ENCODE data around the gene DRD3. TPM values are rescaled to one million over a fixed set of nuclear protein-coding genes. Genes with fewer than 3 reads are reported as not detected.

Gene DRD3
- total RNA-seq, 3 donors from 2014 or later, result not detected

GRCh38 chr3:114122027-114122709, 56.7 kb downstream of the DRD3 start:
- TF ChIP-seq, protein P1, sequence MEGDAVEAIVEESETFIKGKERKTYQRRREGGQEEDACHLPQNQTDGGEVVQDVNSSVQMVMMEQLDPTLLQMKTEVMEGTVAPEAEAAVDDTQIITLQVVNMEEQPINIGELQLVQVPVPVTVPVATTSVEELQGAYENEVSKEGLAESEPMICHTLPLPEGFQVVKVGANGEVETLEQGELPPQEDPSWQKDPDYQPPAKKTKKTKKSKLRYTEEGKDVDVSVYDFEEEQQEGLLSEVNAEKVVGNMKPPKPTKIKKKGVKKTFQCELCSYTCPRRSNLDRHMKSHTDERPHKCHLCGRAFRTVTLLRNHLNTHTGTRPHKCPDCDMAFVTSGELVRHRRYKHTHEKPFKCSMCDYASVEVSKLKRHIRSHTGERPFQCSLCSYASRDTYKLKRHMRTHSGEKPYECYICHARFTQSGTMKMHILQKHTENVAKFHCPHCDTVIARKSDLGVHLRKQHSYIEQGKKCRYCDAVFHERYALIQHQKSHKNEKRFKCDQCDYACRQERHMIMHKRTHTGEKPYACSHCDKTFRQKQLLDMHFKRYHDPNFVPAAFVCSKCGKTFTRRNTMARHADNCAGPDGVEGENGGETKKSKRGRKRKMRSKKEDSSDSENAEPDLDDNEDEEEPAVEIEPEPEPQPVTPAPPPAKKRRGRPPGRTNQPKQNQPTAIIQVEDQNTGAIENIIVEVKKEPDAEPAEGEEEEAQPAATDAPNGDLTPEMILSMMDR (IDR thresholded peaks at IDR 0.05), result no peak

DNA sequence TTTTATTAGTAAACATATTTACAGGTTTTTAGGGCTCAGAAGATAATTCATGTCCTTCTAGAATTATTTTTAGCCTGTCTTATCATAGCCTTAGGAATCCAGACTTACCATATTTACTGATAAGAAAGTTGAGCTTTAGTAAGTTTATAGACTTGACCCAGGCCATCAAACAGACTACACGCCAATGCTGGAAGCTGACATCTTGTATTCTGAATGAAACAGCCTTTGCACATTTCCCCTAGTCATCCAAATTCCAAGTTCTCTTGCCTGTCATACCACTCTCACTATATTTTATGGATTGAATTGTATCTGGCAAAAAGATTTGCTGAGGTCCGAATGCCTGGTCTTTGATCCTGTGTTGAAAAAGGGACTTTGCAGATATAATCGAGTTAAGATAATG, 58.6 kb downstream of the DRD3 start:
- Histone ChIP-seq H3K36me3 (ENCODE audit: low read depth) (no peaks in the 10 kb centered on the region), H3K9me3 (no peaks in the 10 kb centered on the region), H3K4me1 (ENCODE audit: low read depth) (no peaks in the 10 kb centered on the region), H3K4me3 (no peak overlapping the region)
- TF ChIP-seq, protein P1 (IDR thresholded peaks at IDR 0.05), result no peak
- intact Hi-C loops (cut with DNase I, micrococcal nuclease), result no loop called here
- no peak for DNase-seq
- ATAC-seq, result no peak

More at GRCh38 chr3:114122027-114122709, 56.7 kb downstream of the DRD3 start:
- Histone ChIP-seq H3K4me1 (ENCODE audit: low read depth) (no peaks in the 10 kb centered on the region), H3K9me3 (no peaks in the 10 kb centered on the region), H3K36me3 (ENCODE audit: low read depth) (no peaks in the 10 kb centered on the region), H3K4me3 (no peak overlapping the region)
- intact Hi-C loops (cut with DNase I, micrococcal nuclease), result no loop called here
- peak; percentile 42 for ATAC-seq
- DNase-seq, result peak in 1 of 3 donors; percentile 4

GRCh38 chr3:114119776-114120175, 59.1 kb downstream of the DRD3 start:
- Histone ChIP-seq H3K4me3 (no peak overlapping the region), H3K9me3 (no peaks in the 10 kb centered on the region), H3K36me3 (ENCODE audit: low read depth) (no peaks in the 10 kb centered on the region), H3K4me1 (ENCODE audit: low read depth) (no peaks in the 10 kb centered on the region)
- intact Hi-C loops (cut with DNase I, micrococcal nuclease), result no loop called here
- no peak for DNase-seq
- TF ChIP-seq, protein P1 (IDR thresholded peaks at IDR 0.05), result no peak
- ATAC-seq, result no peak

DNA sequence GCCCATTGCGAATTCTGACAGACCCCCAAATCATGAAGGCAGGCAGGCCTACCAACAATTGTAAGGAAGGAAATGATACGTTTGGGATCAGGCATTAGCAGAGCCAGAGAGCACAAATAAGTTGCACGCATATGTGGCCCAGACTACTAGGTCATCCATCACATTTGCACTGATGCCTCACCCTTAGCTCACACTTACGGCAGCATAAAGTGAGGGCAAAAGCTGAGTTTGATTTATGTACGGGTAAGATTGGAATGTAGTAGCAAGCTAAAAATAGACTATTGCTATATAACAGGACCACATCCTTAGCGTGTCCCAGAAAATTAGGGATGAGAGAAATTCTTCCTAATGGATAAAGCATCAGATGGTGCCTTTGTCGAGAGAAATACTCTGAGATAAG, 63.7 kb downstream of the DRD3 start:
- TF ChIP-seq, protein P1 (IDR thresholded peaks at IDR 0.05), result no peak
- H3K36me3 ChIP-seq (ENCODE audit: low read depth), result no peaks in the 10 kb centered on the region
- DNase-seq (no peak), ATAC-seq (no peak)
- intact Hi-C loops (cut with DNase I, micrococcal nuclease), result no loop called here
- H3K4me1 ChIP-seq (ENCODE audit: low read depth), result no peaks in the 10 kb centered on the region
- H3K4me3 ChIP-seq, result no peak overlapping the region
- H3K9me3 ChIP-seq, result no peaks in the 10 kb centered on the region

DNA sequence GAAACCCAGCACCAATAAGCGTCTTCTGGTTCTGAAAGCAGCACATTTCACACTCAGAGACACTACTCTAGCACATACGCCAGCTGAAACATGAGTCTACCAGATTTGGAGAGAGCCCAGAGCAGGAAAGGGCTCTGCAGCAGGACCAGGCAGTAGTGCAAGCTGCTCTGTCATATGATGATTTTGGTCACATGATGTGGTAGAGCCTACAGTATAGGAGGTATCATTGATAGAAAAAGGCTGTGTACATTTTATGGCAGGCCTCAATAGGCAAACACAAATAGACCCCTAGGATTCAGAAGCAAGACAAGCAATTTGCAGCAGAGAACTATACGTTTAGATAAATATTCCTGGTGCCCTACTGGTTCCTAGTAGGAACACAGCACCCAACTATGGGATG, 64.1 kb downstream of the DRD3 start:
- Histone ChIP-seq H3K9me3 (no peaks in the 10 kb centered on the region), H3K4me3 (no peak overlapping the region), H3K36me3 (ENCODE audit: low read depth) (no peaks in the 10 kb centered on the region), H3K4me1 (ENCODE audit: low read depth) (no peaks in the 10 kb centered on the region)
- intact Hi-C loops (cut with DNase I, micrococcal nuclease), result no loop called here
- no peak for DNase-seq
- ATAC-seq, result no peak
- TF ChIP-seq, protein P1 (IDR thresholded peaks at IDR 0.05), result no peak

Measured in mucosa of descending colon (tissue), 3 donors.